ENCODE measurements around the gene PLG. TPM values are rescaled to one million over a fixed set of nuclear protein-coding genes. Genes with fewer than 3 reads are reported as not detected.
"Not testable (repeated sequence)": the region's sequence is repeated elsewhere in the genome, so short reads cannot be mapped to it uniquely, and the experiment has no call there.

PLG gene
- total RNA-seq, 1 donor from 2014 or later, result not detected

GRCh38 chr6:160779095-160779494 lies 77.1 kb downstream of the PLG start:
- not testable (repeated sequence) for DNase-seq

GRCh38 chr6:160780656-160781055 lies 78.6 kb downstream of the PLG start:
- DNase-seq, result not testable (repeated sequence)

- DNase-seq, result no peak
Measured at GRCh38 chr6:160781298-160781697, 79.3 kb downstream of the PLG start.

GRCh38 chr6:160782228-160782627 lies 80.2 kb downstream of the PLG start:
- no peak for DNase-seq

- no peak for DNase-seq
Measured at GRCh38 chr6:160783741-160784140, 81.7 kb downstream of the PLG start.

GRCh38 chr6:160788126-160788525 lies 86.1 kb downstream of the PLG start:
- not testable (repeated sequence) for DNase-seq

GRCh38 chr6:160788806-160789205 lies 86.8 kb downstream of the PLG start:
- no peak for DNase-seq

- no peak for DNase-seq
Measured at GRCh38 chr6:160789263-160790027, 87.4 kb downstream of the PLG start.

- DNase-seq, result no peak
Measured at GRCh38 chr6:160790028-160790792, 88.2 kb downstream of the PLG start.

GRCh38 chr6:160791459-160791858 lies 89.4 kb downstream of the PLG start:
- no peak for DNase-seq

GRCh38 chr6:160791981-160792418 lies 90.0 kb downstream of the PLG start:
- no peak for DNase-seq

- peak; percentile 24 for DNase-seq
Measured at GRCh38 chr6:160792708-160793107, 90.7 kb downstream of the PLG start.

- DNase-seq, result no peak
Measured at GRCh38 chr6:160793652-160794051, 91.6 kb downstream of the PLG start.

GRCh38 chr6:160795721-160796120 lies 93.7 kb downstream of the PLG start:
- peak; percentile 35 for DNase-seq

- DNase-seq, result no peak
Measured at GRCh38 chr6:160798625-160799024, 96.6 kb downstream of the PLG start.

GRCh38 chr6:160799801-160800506 lies 97.9 kb downstream of the PLG start:
- no peak for DNase-seq

- no peak for DNase-seq
Measured at GRCh38 chr6:160801418-160801817, 99.4 kb downstream of the PLG start.

GRCh38 chr6:160802049-160802448 lies 100.0 kb downstream of the PLG start:
- DNase-seq, result not testable (repeated sequence)

All from tongue (tissue), 2 donors.